ENCODE measurements around the gene INO80D. TPM values are rescaled to one million over a fixed set of nuclear protein-coding genes. Genes with fewer than 3 reads are reported as not detected.
"Not testable (repeated sequence)": the region's sequence is repeated elsewhere in the genome, so short reads cannot be mapped to it uniquely, and the experiment has no call there.

The INO80D gene
- total RNA-seq, 1 donor from 2014 or later = 12.8 TPM

GRCh38 chr2:205986334-205986733, 99.6 kb downstream of the INO80D start:
- not testable (repeated sequence) for DNase-seq (ENCODE audit: extremely low read depth, low read depth, low spot score)

GRCh38 chr2:205984381-205984780, 101.6 kb downstream of the INO80D start:
- no peak for DNase-seq (ENCODE audit: extremely low read depth, low read depth, low spot score)

GRCh38 chr2:205982776-205983327, 103.1 kb downstream of the INO80D start:
- no peak for DNase-seq (ENCODE audit: extremely low read depth, low read depth, low spot score)

- not testable (repeated sequence) for DNase-seq (ENCODE audit: extremely low read depth, low read depth, low spot score)
Measured at GRCh38 chr2:205978728-205979127, 107.2 kb downstream of the INO80D start.

GRCh38 chr2:205977699-205978098, 108.3 kb downstream of the INO80D start:
- not testable (repeated sequence) for DNase-seq (ENCODE audit: extremely low read depth, low read depth, low spot score)

- DNase-seq (ENCODE audit: extremely low read depth, low read depth, low spot score) = not testable (repeated sequence)
Measured at GRCh38 chr2:205976934-205977659, 108.9 kb downstream of the INO80D start.

- no peak for DNase-seq (ENCODE audit: extremely low read depth, low read depth, low spot score)
Measured at GRCh38 chr2:205976120-205976814, 109.7 kb downstream of the INO80D start.

GRCh38 chr2:205975082-205975949, 110.7 kb downstream of the INO80D start:
- DNase-seq (ENCODE audit: extremely low read depth, low read depth, low spot score) = no peak

GRCh38 chr2:205972113-205972512, 113.9 kb downstream of the INO80D start:
- DNase-seq (ENCODE audit: extremely low read depth, low read depth, low spot score) = no peak

GRCh38 chr2:205970348-205970747, 115.6 kb downstream of the INO80D start:
- no peak for DNase-seq (ENCODE audit: extremely low read depth, low read depth, low spot score)

- DNase-seq (ENCODE audit: extremely low read depth, low read depth, low spot score) = no peak
Measured at GRCh38 chr2:205969584-205969983, 116.4 kb downstream of the INO80D start.

GRCh38 chr2:205967391-205968075, 118.4 kb downstream of the INO80D start:
- no peak for DNase-seq (ENCODE audit: extremely low read depth, low read depth, low spot score)

- no peak for DNase-seq (ENCODE audit: extremely low read depth, low read depth, low spot score)
Measured at GRCh38 chr2:205965707-205966106, 120.3 kb downstream of the INO80D start.

- DNase-seq (ENCODE audit: extremely low read depth, low read depth, low spot score) = peak; percentile 57
Measured at GRCh38 chr2:205964111-205964761, 121.7 kb downstream of the INO80D start.

GRCh38 chr2:205959521-205959920, 126.5 kb downstream of the INO80D start:
- no peak for DNase-seq (ENCODE audit: extremely low read depth, low read depth, low spot score)

- no peak for DNase-seq (ENCODE audit: extremely low read depth, low read depth, low spot score)
Measured at GRCh38 chr2:205957452-205958154, 128.4 kb downstream of the INO80D start.

- no peak for DNase-seq (ENCODE audit: extremely low read depth, low read depth, low spot score)
Measured at GRCh38 chr2:205954707-205955106, 131.3 kb downstream of the INO80D start.

GRCh38 chr2:205952282-205952681, 133.7 kb downstream of the INO80D start:
- no peak for DNase-seq (ENCODE audit: extremely low read depth, low read depth, low spot score)

- DNase-seq (ENCODE audit: extremely low read depth, low read depth, low spot score) = no peak
Measured at GRCh38 chr2:205948883-205949282, 137.1 kb downstream of the INO80D start.
